GM10248 (cell line): Measurements from ENCODE around the gene PREX1.
A peak's percentile ranks its signal among the peaks of the same experiment; 100 is the strongest.

Experiments used
- CTCF ChIA-PET: fragments of 300-600 bp; sonication (Branson Sonifier 250); formaldehyde crosslinking; extraction: SDS; loops from one replicate; lab custom pipeline; 2021; ENCODE audit warnings: antibody characterized with exemption; lab: Yijun Ruan, JAX
- POLR2A ChIA-PET: fragments of 350-650 bp; sonication (Branson Sonifier 250); formaldehyde crosslinking; extraction: SDS; loops from one replicate; lab custom pipeline; 2020; ENCODE audit warnings: antibody characterized with exemption; lab: Yijun Ruan, JAX
- DNase-seq: peaks from one replicate; pipeline ENCODE4 v3.0.0; 2012; ENCODE audit errors: extremely low spot score
- TF ChIP-seq, protein P1 (sequence below): IDR thresholded peaks from 2 replicates; pipeline ENCODE4 v1.5.1; 2012; ENCODE audit warnings: mild to moderate bottlenecking, low read depth; ENCODE audit errors: extremely low read depth, missing control alignments, control extremely low read depth

Gene PREX1

DNA sequence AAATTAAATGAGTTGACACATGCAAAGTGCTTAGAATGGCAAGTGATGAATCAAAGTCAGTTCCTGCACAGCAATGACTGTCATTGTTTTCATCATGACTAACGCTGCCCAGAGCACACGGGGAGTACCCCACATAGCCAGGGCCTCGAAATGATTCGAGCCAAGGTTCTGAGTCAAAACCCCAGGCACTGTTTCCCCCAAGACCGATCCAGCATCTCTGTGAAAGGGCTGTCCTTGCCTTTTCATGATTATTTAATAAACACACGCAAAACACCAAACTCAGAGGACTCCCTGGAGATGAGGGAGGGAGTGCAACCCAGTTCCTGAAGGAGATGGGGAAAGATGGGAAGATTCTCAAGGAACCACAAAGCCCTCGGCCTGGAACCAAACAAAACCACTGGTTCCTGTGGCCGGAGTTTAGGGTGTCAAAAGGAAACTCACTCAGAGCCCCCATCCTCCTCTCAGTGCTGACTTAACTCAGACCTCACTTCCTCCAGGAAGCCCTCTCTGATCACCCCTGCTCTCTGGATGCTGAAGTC lies 3.8 kb downstream of the PREX1 start:
- POLR2A ChIA-PET: no interaction called here
- CTCF ChIA-PET: no interaction called here
- TF ChIP-seq, protein P1, sequence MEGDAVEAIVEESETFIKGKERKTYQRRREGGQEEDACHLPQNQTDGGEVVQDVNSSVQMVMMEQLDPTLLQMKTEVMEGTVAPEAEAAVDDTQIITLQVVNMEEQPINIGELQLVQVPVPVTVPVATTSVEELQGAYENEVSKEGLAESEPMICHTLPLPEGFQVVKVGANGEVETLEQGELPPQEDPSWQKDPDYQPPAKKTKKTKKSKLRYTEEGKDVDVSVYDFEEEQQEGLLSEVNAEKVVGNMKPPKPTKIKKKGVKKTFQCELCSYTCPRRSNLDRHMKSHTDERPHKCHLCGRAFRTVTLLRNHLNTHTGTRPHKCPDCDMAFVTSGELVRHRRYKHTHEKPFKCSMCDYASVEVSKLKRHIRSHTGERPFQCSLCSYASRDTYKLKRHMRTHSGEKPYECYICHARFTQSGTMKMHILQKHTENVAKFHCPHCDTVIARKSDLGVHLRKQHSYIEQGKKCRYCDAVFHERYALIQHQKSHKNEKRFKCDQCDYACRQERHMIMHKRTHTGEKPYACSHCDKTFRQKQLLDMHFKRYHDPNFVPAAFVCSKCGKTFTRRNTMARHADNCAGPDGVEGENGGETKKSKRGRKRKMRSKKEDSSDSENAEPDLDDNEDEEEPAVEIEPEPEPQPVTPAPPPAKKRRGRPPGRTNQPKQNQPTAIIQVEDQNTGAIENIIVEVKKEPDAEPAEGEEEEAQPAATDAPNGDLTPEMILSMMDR: no peak
- DNase-seq: peak; percentile 82

DNA sequence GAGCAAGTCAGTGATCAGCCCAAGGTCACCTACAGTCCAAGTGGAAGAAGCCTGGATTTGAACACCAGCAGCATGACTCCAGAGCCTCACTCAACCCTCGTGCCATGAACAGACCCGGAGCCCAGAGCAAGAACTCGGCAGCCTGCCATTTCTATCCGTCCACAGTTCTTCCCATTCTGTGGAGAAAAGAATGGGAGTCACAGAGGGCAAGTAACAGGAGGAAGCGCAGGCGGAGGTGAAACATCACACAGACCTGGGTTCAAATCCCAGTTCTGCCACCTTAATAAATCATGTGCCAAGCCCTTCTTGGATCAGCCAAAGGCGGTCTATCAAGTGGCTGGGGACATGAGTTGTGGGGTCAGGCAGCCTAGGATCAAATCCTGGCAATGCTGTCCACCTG lies 4.3 kb downstream of the PREX1 start:
- ChIA-PET POLR2A (interaction anchor here (1.0 kb wide), 1 partner anchor 85 kb away, joined by 3 read pairs; no protein-coding TSS in a partner anchor), CTCF (interaction anchor here (1.5 kb wide), 1 partner anchor 10 kb away, joined by 7 read pairs; no protein-coding TSS in a partner anchor)
- TF ChIP-seq, protein P1: no peak
- no peak for DNase-seq

DNA sequence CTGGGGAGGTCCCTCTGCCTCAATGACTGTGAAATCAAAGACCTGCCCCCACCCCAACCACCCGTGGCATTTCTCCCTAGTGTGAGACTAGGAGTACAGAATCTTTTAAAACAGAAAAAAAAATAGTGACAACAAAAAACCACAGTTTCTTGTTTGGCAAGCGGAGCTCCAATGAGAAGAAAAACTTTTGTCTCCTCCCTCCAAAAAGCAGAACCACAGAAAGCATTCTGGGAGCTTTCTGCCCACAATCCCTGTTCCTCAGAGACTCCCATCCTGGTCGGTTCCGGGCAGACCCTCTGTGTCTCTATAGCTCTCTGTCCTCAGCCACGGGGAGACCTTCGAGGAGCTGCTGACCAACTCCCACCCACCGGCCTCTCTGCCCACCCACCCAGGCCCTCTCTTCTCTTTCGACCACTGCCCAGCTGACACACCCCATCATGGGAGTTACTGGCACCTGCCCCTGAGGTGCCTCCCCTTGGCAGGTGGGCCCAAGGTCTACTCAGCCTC lies 4.9 kb downstream of the PREX1 start:
- DNase-seq: no peak
- TF ChIP-seq, protein P1: no peak
- ChIA-PET CTCF (interaction anchor here (1.5 kb wide), 1 partner anchor 9 kb away, joined by 7 read pairs; no protein-coding TSS in a partner anchor), POLR2A (interaction anchor here (1.0 kb wide), 1 partner anchor 84 kb away, joined by 3 read pairs; no protein-coding TSS in a partner anchor)

GRCh38 chr20:48822178-48822577 lies 5.6 kb downstream of the PREX1 start:
- TF ChIP-seq, protein P1: no peak
- ChIA-PET CTCF (interaction anchor here (1.0 to 5.1 kb wide), 4 partner anchors 9 to 165 kb away, joined by 3 to 17 read pairs (median 5); no protein-coding TSS in a partner anchor), POLR2A (no interaction called here)
- no peak for DNase-seq

DNA sequence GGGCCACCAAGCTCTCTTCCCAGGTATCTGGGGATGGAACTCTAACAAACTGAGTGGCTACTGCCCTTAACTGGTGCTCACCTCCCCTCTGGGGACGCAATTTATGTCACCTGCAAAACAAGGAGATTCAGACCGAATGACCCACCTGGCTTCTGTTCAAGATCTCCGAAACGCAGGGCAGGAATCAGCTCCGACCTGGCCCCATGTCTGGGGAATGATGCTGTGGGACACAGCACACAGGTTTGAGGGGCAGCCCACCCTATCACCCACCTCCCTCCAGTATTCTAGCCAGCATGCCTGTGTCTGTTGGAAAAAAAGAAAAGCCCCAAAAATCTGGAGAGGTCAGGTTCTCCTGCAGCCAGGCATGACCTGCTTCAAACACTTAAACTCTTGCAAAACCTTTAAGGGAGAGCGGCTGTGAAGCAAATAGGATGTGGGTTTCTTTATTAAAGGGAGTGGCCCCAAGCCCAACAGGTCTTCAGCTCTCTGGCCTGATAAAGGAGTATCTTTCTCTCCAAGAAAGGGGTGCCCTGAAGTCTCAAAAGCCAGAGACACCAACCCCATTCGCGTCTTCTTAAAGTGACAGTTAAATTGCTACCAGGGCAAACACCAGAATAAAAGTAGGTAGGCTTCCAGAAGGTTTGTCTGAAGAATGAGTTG lies 6.4 kb downstream of the PREX1 start:
- TF ChIP-seq, protein P1: no peak
- ChIA-PET POLR2A (interaction anchor here (0.5 kb wide), 1 partner anchor 34 kb away, joined by 3 read pairs; no protein-coding TSS in a partner anchor), CTCF (interaction anchor here (1.0 to 5.1 kb wide), 3 partner anchors 20 to 164 kb away, joined by 3 to 17 read pairs (median 3); no protein-coding TSS in a partner anchor)
- DNase-seq: no peak

- no peak for DNase-seq
- TF ChIP-seq, protein P1: no peak
- POLR2A ChIA-PET: no interaction called here
- CTCF ChIA-PET: interaction anchor here (1.7 to 5.1 kb wide), 3 partner anchors 11 to 163 kb away, joined by 3 to 17 read pairs (median 3); no protein-coding TSS in a partner anchor
Measured at GRCh38 chr20:48820649-48820973, 7.2 kb downstream of the PREX1 start.
